K562 (cell line): Measurements from ENCODE around the gene PPM1L. TPM values are rescaled to one million over a fixed set of nuclear protein-coding genes. Genes with fewer than 3 reads are reported as not detected.

Source experiments
- COPS2 ChIP-seq: fragments of 450-650 bp; conservative IDR thresholded peaks from 2 replicates; pipeline ENCODE4 v1.6.1; 2016; ENCODE audit warnings: mild to moderate bottlenecking, moderate library complexity
- ETS2 ChIP-seq: IDR thresholded peaks from 2 replicates; pipeline ENCODE4 v1.6.1; 2016; ENCODE audit warnings: borderline replicate concordance, missing genetic modification characterization, mild to moderate bottlenecking, moderate library complexity, missing compliant biosample characterization; ENCODE audit not compliant: poor library complexity, severe bottlenecking
- GATA2 ChIP-seq: sonication (generic); formaldehyde crosslinking; IDR thresholded peaks from 2 replicates; pipeline ENCODE4 v1.4.0; 2020; ENCODE audit warnings: mild to moderate bottlenecking, missing genetic modification reagents
- HIVEP1 ChIP-seq: fragments of 250-450 bp; sonication (Bioruptor Pico); IDR thresholded peaks from 2 replicates; pipeline ENCODE4 v1.4.0; 2020; ENCODE audit warnings: mild to moderate bottlenecking
- MAFG ChIP-seq: fragments of 450-650 bp; conservative IDR thresholded peaks from 2 replicates; pipeline ENCODE4 v1.6.1; 2016; ENCODE audit warnings: missing genetic modification characterization, missing compliant biosample characterization
- MAFK ChIP-seq: IDR thresholded peaks from 2 replicates; pipeline ENCODE4 v1.6.1; 2011; ENCODE audit warnings: low read length, improper control_type of control experiment
- NCOR1 ChIP-seq: fragments of 450-650 bp; IDR thresholded peaks from 2 replicates; pipeline ENCODE4 v1.6.1; 2016; ENCODE audit warnings: mild to moderate bottlenecking, moderate library complexity
- NR2C1 ChIP-seq, 2 experiments: fragments of 450-650 bp; IDR thresholded peaks; 2 replicates each; pipeline ENCODE4 v1.6.1; 2017; ENCODE audit warnings: mild to moderate bottlenecking in 2 of 2, antibody characterized with exemption in 1 of 2, inconsistent platforms in 1 of 2, missing compliant biosample characterization in 1 of 2, missing genetic modification characterization in 1 of 2
- SPI1 ChIP-seq: IDR thresholded peaks from 2 replicates; pipeline ENCODE4 v1.6.1; 2011; ENCODE audit warnings: low read depth, low read length, control low read depth, borderline replicate concordance
- ZNF316 ChIP-seq: fragments of 450-650 bp; IDR thresholded peaks from 2 replicates; pipeline ENCODE4 v1.6.1; 2016
- polyA plus RNA-seq, 8 experiments: library from polyadenylated mRNA; depleted of rRNA in 4 of 8; stranded (reverse) in 5 of 8; unstranded in 3 of 8; fragments of >200 nt; fragmentation: Nextera tagmentation in 2 of 8; fragmentation: Illumina TruSeq in 1 of 8; extraction: Ambion mirVana in 2 of 8; extraction: Trizol in 1 of 8; gene quantifications; 2 replicates each; pipeline versions ENCODE4 v1.2.1 to v1.2.3, GENCODE V29; 2011 to 2014; ENCODE audit warnings: inconsistent platforms in 1 of 8, missing spikeins in 1 of 8
- total RNA-seq, 7 experiments: library from RNA; depleted of rRNA in 6 of 7; stranded (reverse); fragments of >200 nt in 6 of 7; fragmentation: Illumina TruSeq in 2 of 7; extraction: Trizol in 2 of 7; gene quantifications; 2 replicates each; pipeline versions ENCODE4 v1.2.1 to v1.2.3, GENCODE V29; 2011 to 2021; ENCODE audit warnings: low replicate concordance in 1 of 7
- TF ChIP-seq, protein P1 (sequence below): fragments of 200-800 bp; sonication (Bioruptor generic); IDR thresholded peaks from 2 replicates; pipeline ENCODE4 v1.6.1; 2016; ENCODE audit warnings: missing genetic modification characterization, missing compliant biosample characterization
- TF ChIP-seq, protein P2 (sequence below): IDR thresholded peaks from 2 replicates; pipeline ENCODE4 v1.6.1; 2014; ENCODE audit warnings: antibody characterized with exemption

PPM1L gene
- total and polyA plus RNA-seq, 9 of the 15 experiments (the other 6 are each of a cell fraction or from before 2014, with no cell fraction given): 0.01 to 0.41 (median 0.14) TPM

DNA sequence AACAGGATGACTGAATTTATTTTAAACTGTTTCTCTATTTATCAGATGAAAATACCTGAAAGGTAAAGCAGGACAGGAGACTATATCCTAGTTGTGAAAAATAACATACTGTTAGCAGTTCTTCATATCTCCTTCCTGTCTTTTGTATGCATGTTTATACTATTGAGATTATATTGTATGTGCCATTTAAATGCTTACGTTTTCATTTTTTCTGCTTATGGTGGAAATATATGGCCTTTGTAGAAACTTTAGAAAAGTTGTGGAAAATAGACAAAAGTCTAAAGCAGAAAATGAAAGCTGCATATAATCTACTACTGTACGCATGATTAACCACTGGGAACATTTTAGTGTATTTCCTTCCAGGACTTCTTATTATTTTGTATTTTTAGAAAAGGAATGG, 2.1 kb upstream of the PPM1L start (continued):
- TF ChIP-seq, protein P1, sequence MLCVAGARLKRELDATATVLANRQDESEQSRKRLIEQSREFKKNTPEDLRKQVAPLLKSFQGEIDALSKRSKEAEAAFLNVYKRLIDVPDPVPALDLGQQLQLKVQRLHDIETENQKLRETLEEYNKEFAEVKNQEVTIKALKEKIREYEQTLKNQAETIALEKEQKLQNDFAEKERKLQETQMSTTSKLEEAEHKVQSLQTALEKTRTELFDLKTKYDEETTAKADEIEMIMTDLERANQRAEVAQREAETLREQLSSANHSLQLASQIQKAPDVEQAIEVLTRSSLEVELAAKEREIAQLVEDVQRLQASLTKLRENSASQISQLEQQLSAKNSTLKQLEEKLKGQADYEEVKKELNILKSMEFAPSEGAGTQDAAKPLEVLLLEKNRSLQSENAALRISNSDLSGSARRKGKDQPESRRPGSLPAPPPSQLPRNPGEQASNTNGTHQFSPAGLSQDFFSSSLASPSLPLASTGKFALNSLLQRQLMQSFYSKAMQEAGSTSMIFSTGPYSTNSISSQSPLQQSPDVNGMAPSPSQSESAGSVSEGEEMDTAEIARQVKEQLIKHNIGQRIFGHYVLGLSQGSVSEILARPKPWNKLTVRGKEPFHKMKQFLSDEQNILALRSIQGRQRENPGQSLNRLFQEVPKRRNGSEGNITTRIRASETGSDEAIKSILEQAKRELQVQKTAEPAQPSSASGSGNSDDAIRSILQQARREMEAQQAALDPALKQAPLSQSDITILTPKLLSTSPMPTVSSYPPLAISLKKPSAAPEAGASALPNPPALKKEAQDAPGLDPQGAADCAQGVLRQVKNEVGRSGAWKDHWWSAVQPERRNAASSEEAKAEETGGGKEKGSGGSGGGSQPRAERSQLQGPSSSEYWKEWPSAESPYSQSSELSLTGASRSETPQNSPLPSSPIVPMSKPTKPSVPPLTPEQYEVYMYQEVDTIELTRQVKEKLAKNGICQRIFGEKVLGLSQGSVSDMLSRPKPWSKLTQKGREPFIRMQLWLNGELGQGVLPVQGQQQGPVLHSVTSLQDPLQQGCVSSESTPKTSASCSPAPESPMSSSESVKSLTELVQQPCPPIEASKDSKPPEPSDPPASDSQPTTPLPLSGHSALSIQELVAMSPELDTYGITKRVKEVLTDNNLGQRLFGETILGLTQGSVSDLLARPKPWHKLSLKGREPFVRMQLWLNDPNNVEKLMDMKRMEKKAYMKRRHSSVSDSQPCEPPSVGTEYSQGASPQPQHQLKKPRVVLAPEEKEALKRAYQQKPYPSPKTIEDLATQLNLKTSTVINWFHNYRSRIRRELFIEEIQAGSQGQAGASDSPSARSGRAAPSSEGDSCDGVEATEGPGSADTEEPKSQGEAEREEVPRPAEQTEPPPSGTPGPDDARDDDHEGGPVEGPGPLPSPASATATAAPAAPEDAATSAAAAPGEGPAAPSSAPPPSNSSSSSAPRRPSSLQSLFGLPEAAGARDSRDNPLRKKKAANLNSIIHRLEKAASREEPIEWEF (CRISPR knock-in tag): no peak
- TF ChIP-seq NCOR1 (no peak), MAFK (0 out of 2 replicates have a peak, but pooled peaks have one; percentile 6), COPS2 (no peak), ZNF316 (peak; percentile 72), SPI1 (no peak), MAFG (tag) (peak; percentile 46), ETS2 (tag) (no peak), HIVEP1 (CRISPR knock-in tag) (no peak), GATA2 (no peak), NR2C1 (IDR thresholded peaks at IDR 0.05) (no peak), NR2C1 (tag; IDR thresholded peaks at IDR 0.05) (no peak)
- TF ChIP-seq, protein P2, sequence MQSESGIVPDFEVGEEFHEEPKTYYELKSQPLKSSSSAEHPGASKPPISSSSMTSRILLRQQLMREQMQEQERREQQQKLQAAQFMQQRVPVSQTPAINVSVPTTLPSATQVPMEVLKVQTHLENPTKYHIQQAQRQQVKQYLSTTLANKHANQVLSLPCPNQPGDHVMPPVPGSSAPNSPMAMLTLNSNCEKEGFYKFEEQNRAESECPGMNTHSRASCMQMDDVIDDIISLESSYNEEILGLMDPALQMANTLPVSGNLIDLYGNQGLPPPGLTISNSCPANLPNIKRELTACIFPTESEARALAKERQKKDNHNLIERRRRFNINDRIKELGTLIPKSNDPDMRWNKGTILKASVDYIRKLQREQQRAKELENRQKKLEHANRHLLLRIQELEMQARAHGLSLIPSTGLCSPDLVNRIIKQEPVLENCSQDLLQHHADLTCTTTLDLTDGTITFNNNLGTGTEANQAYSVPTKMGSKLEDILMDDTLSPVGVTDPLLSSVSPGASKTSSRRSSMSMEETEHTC: no peak
- TF ChIP-seq, all 486 proteins: peak for 4
